Peyer's patch (tissue), 4 donors: ENCODE measurements around the gene DGKQ. TPM values are rescaled to one million over a fixed set of nuclear protein-coding genes. Genes with fewer than 3 reads are reported as not detected.

Experiments used
- DNase-seq, 3 donors: peaks; one replicate each; pipeline ENCODE4 v3.0.0-alpha.2; 2017 to 2019
- H3K27ac ChIP-seq, 4 donors: fragments of 200-600 bp; sonication (generic); one replicate each; pipeline ENCODE4 v1.5.1; 2016 to 2019
- H3K27me3 ChIP-seq, 2 donors: fragments of 200-600 bp; sonication (generic); one replicate each; pipeline ENCODE4 v1.5.1; 2019
- H3K36me3 ChIP-seq, 3 donors: fragments of 200-600 bp; sonication (generic); one replicate each; pipeline ENCODE4 v1.5.1; 2016 to 2019
- H3K4me1 ChIP-seq, 4 donors: fragments of 200-600 bp; sonication (generic); one replicate each; pipeline ENCODE4 v1.5.1; 2016 to 2019
- H3K4me3 ChIP-seq, 4 donors: fragments of 200-600 bp; sonication (generic); 1 replicate in 3 of 4; 2 replicates in 1 of 4; pipeline ENCODE4 v1.5.1; 2016 to 2019; ENCODE audit warnings: mild to moderate bottlenecking in 1 of 4
- H3K9me3 ChIP-seq, 4 donors: fragments of 200-600 bp; sonication (generic); one replicate each; pipeline ENCODE4 v1.5.1; 2016 to 2019; ENCODE audit warnings: mild to moderate bottlenecking in 1 of 4
- POLR2A ChIP-seq, 2 donors: fragments of 450-650 bp; IDR thresholded peaks; one replicate each; pipeline ENCODE4 v1.5.1; 2017; ENCODE audit warnings: antibody characterized with exemption in 2 of 2, mild to moderate bottlenecking in 2 of 2, moderate library complexity in 2 of 2
- total RNA-seq, 4 donors: library from RNA; depleted of rRNA; stranded (reverse); fragments of >200 nt; gene quantifications; one replicate each; pipeline ENCODE4 v1.1.0, GENCODE V29; 2016
- TF ChIP-seq, protein P1 (sequence below), 6 experiments: fragments of 450-650 bp in 4 of 6; fragments of 200-600 bp in 2 of 6; sonication (generic) in 1 of 6; IDR thresholded peaks; one replicate each; pipeline ENCODE4 v1.5.1; 2017 to 2019; ENCODE audit warnings: antibody characterized with exemption in 6 of 6, mild to moderate bottlenecking in 3 of 6, moderate library complexity in 1 of 6

The DGKQ gene
- total RNA-seq, 4 donors from 2014 or later = 32.2 to 119 (median 101) TPM

DNA sequence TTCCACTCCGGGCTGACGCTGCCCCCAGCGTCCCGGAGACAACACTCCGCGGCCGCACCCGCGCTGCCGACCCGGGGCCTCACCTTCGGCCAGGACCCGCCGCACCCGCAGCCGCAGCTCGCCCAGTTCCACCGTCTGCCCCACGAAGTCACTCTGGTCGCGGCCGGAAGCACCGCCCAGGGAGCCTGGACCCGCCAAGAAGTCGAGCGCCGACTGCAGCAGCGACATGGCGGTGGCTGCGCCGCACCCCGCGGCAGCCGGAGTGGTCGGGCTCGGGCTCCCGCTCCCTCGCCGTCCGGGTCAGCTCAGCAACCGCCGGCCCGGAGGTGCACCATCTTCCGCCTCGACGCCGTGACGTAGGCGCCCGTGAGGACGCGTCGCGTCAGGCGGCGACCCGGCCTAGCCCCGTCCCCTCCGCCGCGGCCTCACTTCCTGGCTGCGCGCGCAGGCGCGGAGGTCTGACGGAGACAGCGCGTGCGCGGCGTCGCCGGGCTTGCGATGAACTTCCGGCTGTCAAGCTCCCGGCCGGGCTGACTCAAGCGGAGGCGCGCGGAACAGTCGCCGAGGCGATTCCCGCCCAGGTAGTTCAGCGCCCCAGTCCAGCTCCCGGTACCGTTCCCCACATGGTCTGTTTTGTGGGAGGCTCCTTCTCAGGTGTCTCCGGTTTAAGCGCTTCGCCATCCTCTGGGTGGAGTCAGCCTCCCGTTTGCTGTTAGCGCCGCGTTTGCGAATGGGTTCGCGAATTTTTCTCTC lies 41.2 kb downstream of the DGKQ start, which contains the start of the genes GAK and TMEM175:
TSS of gene GAK (minus strand) at position 357 of the 753 bp plus-strand sequence. CDS start at position 228, 129 bp downstream.
TSS of gene TMEM175 (plus strand) at position 501 of the 753 bp plus-strand sequence. CDS start 15,280 bp downstream, outside the sequence.
- peaks cover 4 to 32% (median 14%) of the 10 kb centered on the region in 4 donors for H3K4me1 ChIP-seq
- H3K9me3 ChIP-seq = no peaks in the 10 kb centered on the region
- H3K27ac ChIP-seq = peak within 1 kb of the TSS; percentile 94 to 99 (median 96)
- peak within 1 kb of the TSS; percentile 86 to 100 (median 93) for H3K4me3 ChIP-seq
- H3K36me3 ChIP-seq = no peaks in the 10 kb centered on the region
- peak; percentile 94 to 99 (median 98) for DNase-seq
- H3K27me3 ChIP-seq = no peaks in the 10 kb centered on the region
- TF ChIP-seq, protein P1, sequence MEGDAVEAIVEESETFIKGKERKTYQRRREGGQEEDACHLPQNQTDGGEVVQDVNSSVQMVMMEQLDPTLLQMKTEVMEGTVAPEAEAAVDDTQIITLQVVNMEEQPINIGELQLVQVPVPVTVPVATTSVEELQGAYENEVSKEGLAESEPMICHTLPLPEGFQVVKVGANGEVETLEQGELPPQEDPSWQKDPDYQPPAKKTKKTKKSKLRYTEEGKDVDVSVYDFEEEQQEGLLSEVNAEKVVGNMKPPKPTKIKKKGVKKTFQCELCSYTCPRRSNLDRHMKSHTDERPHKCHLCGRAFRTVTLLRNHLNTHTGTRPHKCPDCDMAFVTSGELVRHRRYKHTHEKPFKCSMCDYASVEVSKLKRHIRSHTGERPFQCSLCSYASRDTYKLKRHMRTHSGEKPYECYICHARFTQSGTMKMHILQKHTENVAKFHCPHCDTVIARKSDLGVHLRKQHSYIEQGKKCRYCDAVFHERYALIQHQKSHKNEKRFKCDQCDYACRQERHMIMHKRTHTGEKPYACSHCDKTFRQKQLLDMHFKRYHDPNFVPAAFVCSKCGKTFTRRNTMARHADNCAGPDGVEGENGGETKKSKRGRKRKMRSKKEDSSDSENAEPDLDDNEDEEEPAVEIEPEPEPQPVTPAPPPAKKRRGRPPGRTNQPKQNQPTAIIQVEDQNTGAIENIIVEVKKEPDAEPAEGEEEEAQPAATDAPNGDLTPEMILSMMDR (IDR thresholded peaks at IDR 0.05) = peak in 2 of 6 experiments; percentile 24 to 41
- TF ChIP-seq POLR2A (IDR thresholded peaks at IDR 0.05) = peak; percentile 94

DNA sequence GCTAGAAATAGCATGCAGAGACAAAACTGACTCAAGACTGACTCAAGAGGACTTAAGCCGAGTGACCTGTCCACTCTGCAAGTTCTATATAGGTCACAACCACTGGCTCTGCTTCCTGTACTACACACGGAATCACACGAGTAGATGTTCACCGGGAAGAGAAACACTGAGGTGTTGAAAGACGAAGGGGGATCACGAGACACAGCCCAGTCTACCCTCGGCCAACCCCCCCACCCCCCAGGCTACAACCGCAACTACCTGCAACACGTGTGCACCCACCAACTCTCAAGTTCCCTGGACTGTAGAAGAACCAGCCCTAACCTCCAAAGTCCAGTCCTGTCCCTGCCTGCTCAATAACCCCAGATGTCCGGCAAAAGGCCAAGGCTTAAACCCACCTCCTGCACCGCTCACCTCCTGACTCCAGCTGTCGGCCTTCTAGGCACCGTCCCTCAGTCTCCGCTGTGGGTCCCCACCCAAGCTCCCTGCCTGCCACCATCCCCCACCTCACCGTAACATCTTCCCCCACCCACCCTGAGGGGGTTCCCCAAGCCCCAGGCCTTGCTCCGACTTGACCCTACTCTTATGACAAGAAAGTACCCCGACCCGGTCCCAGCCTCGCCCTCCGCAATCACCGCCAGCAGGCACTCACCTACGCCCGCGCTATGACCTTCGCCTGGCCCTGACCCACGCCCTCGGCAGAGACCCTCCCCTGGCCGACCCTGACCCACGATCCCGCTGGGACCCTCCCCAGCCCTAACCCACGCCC lies 42.0 kb downstream of the DGKQ start:
- H3K9me3 ChIP-seq = no peaks in the 10 kb centered on the region
- no peaks in the 10 kb centered on the region for H3K27me3 ChIP-seq
- H3K4me1 ChIP-seq = peaks cover 4 to 32% (median 13%) of the 10 kb centered on the region in 4 donors
- H3K36me3 ChIP-seq = no peaks in the 10 kb centered on the region
- DNase-seq = peak in 1 of 3 donors; percentile 60
- H3K27ac ChIP-seq = peak overlapping the region; percentile 94 to 99 (median 96)
- peak in 1 of 2 donors; percentile 15 for TF ChIP-seq POLR2A (IDR thresholded peaks at IDR 0.05)
- TF ChIP-seq, protein P1 (IDR thresholded peaks at IDR 0.05) = no peak
- H3K4me3 ChIP-seq = peak overlapping the region; percentile 86 to 100 (median 93)

DNA sequence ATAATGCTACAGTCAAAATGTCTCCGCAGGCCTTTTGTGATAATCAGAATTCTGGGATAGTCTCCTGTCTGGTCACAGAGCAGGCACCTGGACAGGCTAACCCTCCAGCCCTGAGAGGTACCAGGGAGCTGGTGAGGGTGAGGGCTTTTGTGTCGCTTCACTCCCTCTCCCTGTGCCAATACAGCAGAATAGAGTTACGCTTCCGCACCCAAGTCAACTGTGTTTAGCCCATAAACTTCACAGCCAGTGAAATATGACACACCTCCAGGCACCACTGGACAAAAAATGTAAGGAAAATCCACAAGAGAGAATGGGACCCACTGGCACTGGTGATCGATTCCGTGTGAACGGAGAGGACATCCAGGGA lies 42.6 kb downstream of the DGKQ start:
- H3K4me1 ChIP-seq = peaks cover 4 to 32% (median 13%) of the 10 kb centered on the region in 4 donors
- TF ChIP-seq, protein P1 (IDR thresholded peaks at IDR 0.05) = no peak
- no peak for TF ChIP-seq POLR2A (IDR thresholded peaks at IDR 0.05)
- peak in 2 of 3 donors; percentile 46 to 48 for DNase-seq

DNA sequence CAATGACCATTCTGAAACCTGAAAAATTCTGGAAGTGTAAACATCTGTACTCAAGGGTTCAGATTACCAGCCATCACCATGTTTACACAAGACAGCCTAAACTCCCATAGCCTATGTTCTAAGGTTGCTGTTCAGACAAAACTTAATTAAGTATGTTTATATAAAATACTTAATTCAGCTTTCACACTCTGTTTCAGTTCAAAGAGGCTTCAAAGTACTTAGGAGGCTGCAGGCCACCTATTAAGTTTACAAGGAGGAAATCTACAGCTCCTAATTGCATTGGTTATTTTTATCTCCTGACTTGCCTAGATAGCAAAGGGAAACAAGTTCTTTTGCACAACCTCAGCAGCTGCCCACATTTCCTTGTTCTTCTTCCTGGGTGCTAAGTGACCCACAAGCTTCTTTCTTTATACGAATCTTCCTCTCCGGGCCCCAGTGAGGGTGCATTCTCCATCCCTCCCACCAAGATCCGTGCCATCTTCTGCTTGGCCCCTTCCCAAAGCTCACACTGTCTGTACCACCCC lies 43.3 kb downstream of the DGKQ start:
- H3K4me1 ChIP-seq = peaks cover 4 to 35% (median 13%) of the 10 kb centered on the region in 4 donors
- no peaks in the 10 kb centered on the region for H3K27me3 ChIP-seq

More for the DNA sequence above, 42.6 kb downstream of the DGKQ start:
- Histone ChIP-seq H3K27ac (peak overlapping the region; percentile 94 to 99 (median 96)), H3K27me3 (no peaks in the 10 kb centered on the region), H3K36me3 (no peaks in the 10 kb centered on the region), H3K9me3 (no peaks in the 10 kb centered on the region), H3K4me3 (peak overlapping the region; percentile 86 to 100 (median 93))

More for the DNA sequence above, 43.3 kb downstream of the DGKQ start:
- TF ChIP-seq, protein P1 (IDR thresholded peaks at IDR 0.05) = no peak
- no peak for TF ChIP-seq POLR2A (IDR thresholded peaks at IDR 0.05)
- peak overlapping the region; percentile 94 to 99 (median 96) for H3K27ac ChIP-seq
- DNase-seq = peak in 2 of 3 donors; percentile 40 to 58
- no peaks in the 10 kb centered on the region for H3K36me3 ChIP-seq
- H3K9me3 ChIP-seq = no peaks in the 10 kb centered on the region
- H3K4me3 ChIP-seq = peak overlapping the region in 2 of 4 donors; percentile 86 to 87
